Ovary (tissue), 9 donors: Measurements from ENCODE around the gene MYBPC3. TPM values are rescaled to one million over a fixed set of nuclear protein-coding genes. Genes with fewer than 3 reads are reported as not detected.

Experiments used
- DNase-seq, 5 donors: peaks; one replicate each; pipeline ENCODE4 v3.0.0-alpha.2; 2019 to 2020
- H3K27ac ChIP-seq, 2 donors: fragments of 200-600 bp; one replicate each; pipeline versions ENCODE4 v1.5.1 to v1.8.0; 2019 to 2022
- H3K27me3 ChIP-seq: fragments of 200-600 bp; one replicate; pipeline ENCODE4 v1.8.0; 2022
- H3K36me3 ChIP-seq: fragments of 200-600 bp; sonication (generic); one replicate; pipeline ENCODE4 v1.5.1; 2019
- H3K4me1 ChIP-seq: one replicate; pipeline ENCODE4 v1.8.1; 2013; ENCODE audit warnings: mild to moderate bottlenecking, moderate library complexity; ENCODE audit not compliant: insufficient read depth
- H3K4me3 ChIP-seq: fragments of 200-600 bp; sonication (generic); one replicate; pipeline ENCODE4 v1.5.1; 2017
- H3K9me3 ChIP-seq, 2 donors: fragments of 200-600 bp in 1 of 2; sonication (generic) in 1 of 2; one replicate each; pipeline versions ENCODE4 v1.5.1 to v1.8.1; 2013 to 2019; ENCODE audit warnings: mild to moderate bottlenecking in 1 of 2, moderate library complexity in 1 of 2
- CTCF ChIP-seq, 3 donors: fragments of 450-650 bp in 2 of 3; fragments of 200-600 bp in 1 of 3; IDR thresholded peaks; one replicate each; pipeline versions ENCODE4 v1.5.1 to v1.8.0; 2016 to 2022; ENCODE audit warnings: antibody characterized with exemption in 3 of 3, mild to moderate bottlenecking in 1 of 3
- EP300 ChIP-seq: sonication (generic); formaldehyde crosslinking; IDR thresholded peaks from one replicate; pipeline ENCODE4 v1.6.1; 2017; ENCODE audit warnings: antibody characterized with exemption
- POLR2A ChIP-seq: fragments of 450-650 bp; IDR thresholded peaks from one replicate; pipeline ENCODE4 v1.6.1; 2017; ENCODE audit warnings: antibody characterized with exemption, mild to moderate bottlenecking, moderate library complexity
- WGBS, 3 donors: extraction: QIAGEN DNeasy Blood & Tissue Kit in 1 of 3; methylation state at CpG; one replicate each; pipeline versions ENCODE4 v1.1.5 to v1.1.7; 2013 to 2017; 5-methylcytosine and 5-hydroxymethylcytosine counted together
- intact Hi-C, 4 donors: fragments of 100-400 bp; cut with DNase I; formaldehyde crosslinking; loops; one replicate each; pipeline versions ENCODE4 v1.11.0 to v1.15.1; 2022 to 2023
- polyA plus RNA-seq, 2 donors: library from polyadenylated mRNA; stranded (reverse); fragments of 200-250 nt in 1 of 2; fragments of 350-450 nt in 1 of 2; fragmentation: Illumina TruSeq in 1 of 2; extraction: RNeasy Lipid Tissue Mini Kit (QIAGEN cat#74804) in 1 of 2; gene quantifications; one replicate each; pipeline ENCODE4 v1.2.3, GENCODE V29; 2013 to 2014
- total RNA-seq, 7 donors: library from RNA; depleted of rRNA in 2 of 7; stranded (reverse); fragments of >200 nt in 2 of 7; fragmentation: NEBNext Ultra II Directional in 3 of 7; extraction: Animal tissue kit (Norgen Biotek cat#: 25700) in 3 of 7; gene quantifications; one replicate each; pipeline versions ENCODE4 v1.1.0 to v1.2.4, GENCODE V29; 2016 to 2023
- donor health status: DM: no; HTN: no; CAD: no; lungs with moderate emphysema.
- donor health status: DM: no; HTN: no; CAD: no.
- donor health status: Bipolar disorder and iron deficiency.
- donor health status: DM: yes; HTN: yes; CAD: no.
- donor health status: DM: no; HTN: no; CAD: no.
- donor health status: DM: yes; HTN: yes; CAD: no.

Gene MYBPC3
- total and polyA plus RNA-seq, 9 donors, result 0.05 to 0.40 (median 0.22) TPM; not detected in 4

GRCh38 chr11:47306484-47306844 lies 46.0 kb downstream of the MYBPC3 start:
- no peak overlapping the region for H3K4me3 ChIP-seq
- H3K36me3 ChIP-seq, result no peaks in the 10 kb centered on the region
- TF ChIP-seq EP300 (no peak), CTCF (IDR thresholded peaks at IDR 0.05) (no peak)
- H3K4me1 ChIP-seq, result no peaks in the 10 kb centered on the region
- DNase-seq, result no peak
- WGBS, 3 donors, result 41 to 84% (median 54%) methylated on average over 1 of the region's 1 CpG
- no peak overlapping the region for H3K27ac ChIP-seq
- H3K27me3 ChIP-seq, result no peaks in the 10 kb centered on the region
- intact Hi-C loops, result no loop called here
- H3K9me3 ChIP-seq, result no peaks in the 10 kb centered on the region

GRCh38 chr11:47305734-47306483 lies 46.6 kb downstream of the MYBPC3 start:
- TF ChIP-seq EP300 (no peak), CTCF (IDR thresholded peaks at IDR 0.05) (no peak), POLR2A (no peak)
- no peak overlapping the region for H3K27ac ChIP-seq
- H3K27me3 ChIP-seq, result no peaks in the 10 kb centered on the region
- H3K4me1 ChIP-seq, result no peaks in the 10 kb centered on the region
- no peak for DNase-seq
- no peaks in the 10 kb centered on the region for H3K36me3 ChIP-seq
- whole genome bisulfite sequencing, 3 donors, result 77 to 95% (median 81%) methylated on average over 3 of the region's 3 CpGs
- H3K9me3 ChIP-seq, result no peaks in the 10 kb centered on the region
- intact Hi-C loops, result no loop called here
- H3K4me3 ChIP-seq, result no peak overlapping the region

GRCh38 chr11:47302853-47303252 lies 49.6 kb downstream of the MYBPC3 start:
- intact Hi-C loops, result no loop called here
- 98 to 100% (median 100%) methylated on average over 1 of the region's 1 CpG for WGBS, 3 donors
- no peaks in the 10 kb centered on the region for H3K4me1 ChIP-seq
- no peaks in the 10 kb centered on the region for H3K36me3 ChIP-seq
- no peak overlapping the region for H3K4me3 ChIP-seq
- no peak for DNase-seq
- H3K27me3 ChIP-seq, result no peaks in the 10 kb centered on the region
- TF ChIP-seq POLR2A, result no peak
- TF ChIP-seq CTCF (IDR thresholded peaks at IDR 0.05), result no peak
- TF ChIP-seq EP300, result no peak
- H3K27ac ChIP-seq, result no peak overlapping the region
- H3K9me3 ChIP-seq, result peaks cover 0 to 5% of the 10 kb centered on the region in 2 donors

GRCh38 chr11:47299078-47299477 lies 53.4 kb downstream of the MYBPC3 start:
- H3K9me3 ChIP-seq, result peaks cover 0 to 5% of the 10 kb centered on the region in 2 donors
- intact Hi-C loops, result no loop called here
- no peaks in the 10 kb centered on the region for H3K27me3 ChIP-seq
- H3K36me3 ChIP-seq, result no peaks in the 10 kb centered on the region
- TF ChIP-seq EP300 (no peak), POLR2A (no peak), CTCF (IDR thresholded peaks at IDR 0.05) (no peak)
- H3K4me3 ChIP-seq, result no peak overlapping the region
- WGBS, 3 donors, result 96 to 98% (median 97%) methylated on average over 3 of the region's 3 CpGs
- no peak overlapping the region for H3K27ac ChIP-seq
- no peak for DNase-seq
- no peaks in the 10 kb centered on the region for H3K4me1 ChIP-seq
